Measurements from ENCODE around the gene ACTRT2. TPM values are rescaled to one million over a fixed set of nuclear protein-coding genes. Genes with fewer than 3 reads are reported as not detected.

The ACTRT2 gene
- total RNA-seq, 1 donor from 2014 or later, result not detected

DNA sequence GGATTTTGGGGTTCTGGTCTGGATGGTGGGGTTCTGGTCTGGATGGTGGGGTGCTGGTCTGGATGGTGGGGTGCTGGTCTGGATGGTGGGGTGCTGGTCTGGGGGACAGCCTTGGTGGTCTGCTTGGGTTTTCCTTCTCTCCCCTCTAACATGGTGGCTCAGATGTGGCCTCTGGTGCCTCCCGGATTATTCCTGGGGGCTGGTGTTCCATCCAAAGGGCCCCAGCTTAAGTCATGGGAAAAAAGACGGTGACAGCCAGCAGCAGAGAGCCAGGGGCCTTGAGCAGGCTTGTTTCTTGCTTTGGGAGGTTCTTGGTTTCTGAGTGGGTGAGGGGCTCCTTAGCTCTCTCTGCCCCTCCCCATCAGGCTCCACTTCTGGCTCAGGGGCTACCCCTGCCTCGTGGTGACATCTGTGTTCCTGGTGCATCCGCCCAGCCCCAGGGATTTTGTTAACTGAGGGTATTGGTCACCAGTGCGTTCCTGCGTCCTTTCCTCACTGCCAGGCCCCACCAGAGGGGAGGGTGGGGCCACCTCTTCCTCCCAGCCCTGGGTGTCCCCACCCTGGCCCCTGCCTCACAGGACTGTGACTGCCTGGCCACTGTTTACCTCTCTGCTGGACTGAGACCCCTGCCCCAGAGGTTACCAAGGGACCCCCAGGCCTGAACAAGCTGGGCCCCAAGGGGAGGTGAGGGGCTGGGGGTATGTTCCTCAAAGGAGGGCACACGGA lies 43.2 kb upstream of the ACTRT2 start:
- Histone ChIP-seq H3K9me3 (ENCODE audit: control insufficient read depth in 3 of 3, low read length in 3 of 3) (no peaks in the 10 kb centered on the region), H3K27me3 (ENCODE audit: control insufficient read depth in 3 of 3, insufficient read depth in 3 of 3, low read length in 3 of 3) (peaks cover 12 to 38% (median 36%) of the 10 kb centered on the region in 3 donors), H3K4me3 (ENCODE audit: low read length in 3 of 3) (no peak overlapping the region), H3K27ac (ENCODE audit: low read depth, low read length) (no peak overlapping the region), H3K36me3 (ENCODE audit: control insufficient read depth in 3 of 3, insufficient read depth in 3 of 3, low read length in 3 of 3) (no peaks in the 10 kb centered on the region), H3K4me1 (ENCODE audit: control insufficient read depth in 3 of 3, insufficient read depth in 3 of 3, low read length in 3 of 3) (no peaks in the 10 kb centered on the region), H3K9ac (ENCODE audit: low read depth in 1 of 3, low read length in 3 of 3) (no peak overlapping the region)

DNA sequence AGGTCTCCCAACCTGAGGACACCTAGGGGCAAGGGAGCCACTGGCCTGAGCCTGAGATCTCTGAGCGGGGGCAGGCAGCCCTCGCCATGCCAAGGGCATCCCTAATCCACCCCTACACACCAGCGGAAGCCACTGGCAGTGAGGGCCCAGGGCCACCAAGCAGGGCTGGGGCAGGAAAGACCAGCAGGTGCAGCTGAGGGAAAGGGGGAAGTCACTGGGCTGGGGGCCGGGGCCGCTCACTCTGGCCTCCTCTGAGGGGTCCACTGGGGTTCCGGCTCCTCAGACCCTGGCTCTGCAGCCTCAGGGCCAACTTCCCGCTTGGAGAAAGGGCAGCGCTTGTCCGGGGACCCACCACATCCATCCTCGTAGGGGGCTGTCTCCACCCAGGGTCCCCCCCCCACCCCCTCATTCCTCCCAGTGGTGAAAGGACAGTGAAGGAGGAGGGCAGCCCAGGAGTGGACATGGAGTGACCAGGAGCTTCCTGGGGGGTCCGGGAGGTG lies 42.5 kb upstream of the ACTRT2 start:
- H3K9ac ChIP-seq (ENCODE audit: low read depth in 1 of 3, low read length in 3 of 3), result no peak overlapping the region
- no peaks in the 10 kb centered on the region for H3K4me1 ChIP-seq (ENCODE audit: control insufficient read depth in 3 of 3, insufficient read depth in 3 of 3, low read length in 3 of 3)
- H3K27me3 ChIP-seq (ENCODE audit: control insufficient read depth in 3 of 3, insufficient read depth in 3 of 3, low read length in 3 of 3), result peaks cover 9 to 44% (median 30%) of the 10 kb centered on the region in 3 donors
- no peaks in the 10 kb centered on the region for H3K36me3 ChIP-seq (ENCODE audit: control insufficient read depth in 3 of 3, insufficient read depth in 3 of 3, low read length in 3 of 3)
- H3K27ac ChIP-seq (ENCODE audit: low read depth, low read length), result no peak overlapping the region
- no peaks in the 10 kb centered on the region for H3K9me3 ChIP-seq (ENCODE audit: control insufficient read depth in 3 of 3, low read length in 3 of 3)
- H3K4me3 ChIP-seq (ENCODE audit: low read length in 3 of 3), result no peak overlapping the region

DNA sequence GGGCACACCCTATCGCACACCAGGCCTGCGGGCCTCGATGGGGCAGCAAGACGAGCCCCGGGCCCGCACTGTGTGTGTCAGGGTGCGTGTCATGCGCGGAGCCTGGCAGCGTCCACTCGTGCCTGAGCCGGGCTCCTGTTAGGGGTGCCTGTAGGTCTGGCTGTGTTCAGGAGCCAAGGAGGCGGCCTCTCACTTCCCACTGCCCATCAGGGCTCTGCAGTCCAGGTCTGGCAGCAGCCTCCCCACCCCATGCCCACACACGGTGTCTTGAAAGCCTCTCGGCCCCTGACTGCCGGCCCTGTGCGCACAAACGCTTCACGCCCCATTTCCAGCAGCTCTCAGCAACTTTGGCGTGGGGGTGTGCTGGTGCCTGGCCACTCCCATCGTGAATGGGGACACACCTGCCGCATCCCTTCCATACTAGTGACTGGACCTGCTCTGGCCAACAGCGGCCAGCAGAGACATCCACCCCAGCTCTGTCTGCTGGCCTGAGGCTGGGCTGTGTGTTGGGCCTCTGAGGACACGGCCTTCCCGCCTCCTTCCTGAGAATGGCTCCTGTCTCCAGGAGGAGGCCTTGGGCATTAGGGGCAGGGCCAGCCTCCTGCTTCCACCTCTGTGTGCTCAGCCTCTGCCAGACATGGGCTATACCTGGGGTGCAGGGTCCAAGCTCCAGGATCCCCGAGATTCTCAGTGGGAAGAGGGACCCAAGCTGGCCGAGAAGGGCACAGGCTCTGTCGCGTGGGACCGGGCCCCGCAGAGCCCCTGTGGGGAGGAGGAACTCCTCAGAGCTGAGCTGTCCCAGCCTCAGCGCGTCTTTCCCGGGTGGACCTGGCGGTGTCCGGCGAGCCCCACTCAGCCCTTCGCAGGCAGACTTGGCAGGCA lies 41.8 kb upstream of the ACTRT2 start:
- H3K27me3 ChIP-seq (ENCODE audit: control insufficient read depth in 3 of 3, insufficient read depth in 3 of 3, low read length in 3 of 3), result peaks cover 10 to 43% (median 28%) of the 10 kb centered on the region in 3 donors
- H3K9me3 ChIP-seq (ENCODE audit: control insufficient read depth in 3 of 3, low read length in 3 of 3), result no peaks in the 10 kb centered on the region
- H3K27ac ChIP-seq (ENCODE audit: low read depth, low read length), result no peak overlapping the region
- no peaks in the 10 kb centered on the region for H3K4me1 ChIP-seq (ENCODE audit: control insufficient read depth in 3 of 3, insufficient read depth in 3 of 3, low read length in 3 of 3)
- no peaks in the 10 kb centered on the region for H3K36me3 ChIP-seq (ENCODE audit: control insufficient read depth in 3 of 3, insufficient read depth in 3 of 3, low read length in 3 of 3)
- H3K9ac ChIP-seq (ENCODE audit: low read depth in 1 of 3, low read length in 3 of 3), result no peak overlapping the region
- no peak overlapping the region for H3K4me3 ChIP-seq (ENCODE audit: low read length in 3 of 3)

DNA sequence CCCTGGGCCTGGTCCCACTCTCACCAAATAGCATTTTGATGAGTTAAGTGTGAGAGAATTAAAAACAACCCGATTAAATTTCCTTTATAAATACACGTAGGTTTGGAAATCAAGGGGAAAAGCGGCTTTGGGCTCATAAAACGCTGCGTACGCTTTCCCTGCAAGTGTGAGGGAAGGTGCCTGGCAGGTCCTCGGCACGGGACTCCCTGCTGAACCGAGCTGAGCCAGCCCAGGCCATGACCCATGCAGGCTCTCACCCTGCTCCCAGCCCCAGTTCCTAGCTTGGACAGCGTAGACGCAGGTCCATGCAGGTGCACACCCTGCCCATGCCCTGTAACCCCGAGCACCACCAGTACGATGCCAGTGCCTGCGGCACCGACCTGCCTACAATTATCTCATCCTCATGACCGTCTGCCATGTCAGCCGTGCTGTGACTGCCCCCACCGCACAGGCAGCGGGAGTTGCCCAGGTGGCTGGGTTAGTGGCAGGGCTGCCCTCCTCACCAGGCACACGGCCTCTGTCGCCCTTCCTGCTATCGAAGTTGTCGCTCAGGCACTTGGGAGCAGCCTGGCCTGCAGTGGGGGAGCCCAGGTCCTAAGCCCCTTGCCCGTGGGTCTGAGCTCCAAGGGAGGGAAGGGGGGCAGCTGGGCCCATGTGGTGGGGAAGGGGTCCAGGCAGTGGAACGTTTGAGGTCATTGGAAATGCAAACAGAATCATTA lies 41.0 kb upstream of the ACTRT2 start:
- no peak overlapping the region for H3K9ac ChIP-seq (ENCODE audit: low read depth in 1 of 3, low read length in 3 of 3)
- H3K9me3 ChIP-seq (ENCODE audit: control insufficient read depth in 3 of 3, low read length in 3 of 3), result no peaks in the 10 kb centered on the region
- H3K27me3 ChIP-seq (ENCODE audit: control insufficient read depth in 3 of 3, insufficient read depth in 3 of 3, low read length in 3 of 3), result peaks cover 16 to 44% (median 36%) of the 10 kb centered on the region in 3 donors
- H3K27ac ChIP-seq (ENCODE audit: low read depth, low read length), result no peak overlapping the region
- H3K36me3 ChIP-seq (ENCODE audit: control insufficient read depth in 3 of 3, insufficient read depth in 3 of 3, low read length in 3 of 3), result no peaks in the 10 kb centered on the region
- H3K4me3 ChIP-seq (ENCODE audit: low read length in 3 of 3), result no peak overlapping the region
- no peaks in the 10 kb centered on the region for H3K4me1 ChIP-seq (ENCODE audit: control insufficient read depth in 3 of 3, insufficient read depth in 3 of 3, low read length in 3 of 3)

DNA sequence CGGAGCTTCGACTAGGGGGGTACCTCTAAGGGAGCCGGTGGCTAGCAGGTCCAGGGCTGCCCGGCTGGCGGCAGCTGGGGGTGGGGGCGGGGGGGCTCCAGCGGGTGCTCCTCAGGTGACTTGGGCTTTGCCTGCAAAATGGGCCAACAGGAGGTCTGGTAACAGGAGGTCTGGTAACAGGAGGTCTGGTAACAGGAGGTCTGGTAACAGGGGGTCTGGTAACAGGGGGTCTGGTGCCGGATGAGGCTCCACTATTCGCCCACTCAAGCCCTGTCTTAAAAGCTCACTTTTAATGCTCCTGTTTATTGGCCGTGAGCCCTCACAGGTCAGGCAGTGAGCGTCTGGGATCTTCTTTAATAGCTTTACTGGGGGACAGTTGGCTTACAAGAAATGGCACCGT lies 40.4 kb upstream of the ACTRT2 start:
- Histone ChIP-seq H3K27me3 (ENCODE audit: control insufficient read depth in 3 of 3, insufficient read depth in 3 of 3, low read length in 3 of 3) (peaks cover 16 to 44% (median 34%) of the 10 kb centered on the region in 3 donors), H3K36me3 (ENCODE audit: control insufficient read depth in 3 of 3, insufficient read depth in 3 of 3, low read length in 3 of 3) (no peaks in the 10 kb centered on the region)

DNA sequence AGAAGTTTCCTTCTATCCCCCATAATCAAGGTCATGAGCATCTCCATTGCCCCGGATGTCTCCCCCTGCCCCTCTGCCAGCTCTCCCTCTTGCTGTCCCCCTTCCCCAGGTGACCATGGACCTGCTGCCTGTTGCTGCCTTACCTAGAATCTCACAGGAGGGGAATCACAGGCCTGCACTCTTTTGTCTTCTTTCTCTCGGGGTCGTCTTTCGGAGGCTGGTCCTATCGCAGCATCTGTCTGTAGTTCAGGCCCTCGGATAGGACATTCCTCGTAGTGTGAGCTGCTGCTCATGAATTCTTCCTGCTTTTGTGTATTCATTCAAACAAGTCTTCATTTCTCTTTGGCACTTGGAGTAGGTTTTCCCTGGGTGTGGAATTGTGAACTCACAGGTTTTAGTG lies 39.9 kb upstream of the ACTRT2 start:
- H3K36me3 ChIP-seq (ENCODE audit: control insufficient read depth in 3 of 3, insufficient read depth in 3 of 3, low read length in 3 of 3), result no peaks in the 10 kb centered on the region
- peaks cover 16 to 44% (median 34%) of the 10 kb centered on the region in 3 donors for H3K27me3 ChIP-seq (ENCODE audit: control insufficient read depth in 3 of 3, insufficient read depth in 3 of 3, low read length in 3 of 3)
- no peaks in the 10 kb centered on the region for H3K4me1 ChIP-seq (ENCODE audit: control insufficient read depth in 3 of 3, insufficient read depth in 3 of 3, low read length in 3 of 3)

More for the DNA sequence above, 40.4 kb upstream of the ACTRT2 start:
- H3K9me3 ChIP-seq (ENCODE audit: control insufficient read depth in 3 of 3, low read length in 3 of 3), result no peaks in the 10 kb centered on the region
- H3K9ac ChIP-seq (ENCODE audit: low read depth in 1 of 3, low read length in 3 of 3), result no peak overlapping the region
- H3K4me1 ChIP-seq (ENCODE audit: control insufficient read depth in 3 of 3, insufficient read depth in 3 of 3, low read length in 3 of 3), result no peaks in the 10 kb centered on the region
- no peak overlapping the region for H3K27ac ChIP-seq (ENCODE audit: low read depth, low read length)
- no peak overlapping the region for H3K4me3 ChIP-seq (ENCODE audit: low read length in 3 of 3)

DNA sequence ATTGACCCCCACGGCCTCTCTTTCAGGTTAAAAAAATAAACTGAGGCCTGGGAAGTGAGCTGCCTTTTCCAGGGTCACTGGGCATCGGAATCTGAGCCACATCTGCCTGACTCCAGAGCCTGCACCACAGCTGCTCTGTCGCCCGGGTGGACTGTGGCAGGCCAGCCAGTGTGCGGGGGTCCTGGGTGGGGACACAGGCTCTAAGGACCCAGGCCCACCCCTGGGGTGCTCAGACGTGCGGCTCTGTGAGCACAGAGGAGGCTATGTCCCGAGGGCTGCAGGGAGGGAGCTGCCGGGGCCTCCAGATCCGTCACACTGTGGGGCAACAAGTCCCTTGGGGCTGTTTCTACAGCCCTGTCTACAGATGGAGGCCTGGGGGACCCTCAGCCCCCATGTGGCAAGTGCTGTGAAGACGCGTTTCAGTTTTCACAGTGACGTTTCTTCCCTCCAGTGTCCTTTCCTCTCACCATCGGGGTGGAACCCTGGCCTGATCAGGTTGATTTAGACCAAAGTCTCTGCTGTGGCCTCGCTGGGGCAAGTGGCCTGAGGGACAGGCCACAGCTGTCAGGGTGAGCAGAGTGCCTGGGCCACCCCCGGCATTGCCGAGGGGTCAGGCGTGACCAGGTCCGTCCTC lies 39.2 kb upstream of the ACTRT2 start:
- Histone ChIP-seq H3K36me3 (ENCODE audit: control insufficient read depth in 3 of 3, insufficient read depth in 3 of 3, low read length in 3 of 3) (no peaks in the 10 kb centered on the region), H3K4me1 (ENCODE audit: control insufficient read depth in 3 of 3, insufficient read depth in 3 of 3, low read length in 3 of 3) (no peaks in the 10 kb centered on the region), H3K4me3 (ENCODE audit: low read length in 3 of 3) (no peak overlapping the region), H3K27ac (ENCODE audit: low read depth, low read length) (no peak overlapping the region), H3K9ac (ENCODE audit: low read depth in 1 of 3, low read length in 3 of 3) (no peak overlapping the region), H3K9me3 (ENCODE audit: control insufficient read depth in 3 of 3, low read length in 3 of 3) (no peaks in the 10 kb centered on the region), H3K27me3 (ENCODE audit: control insufficient read depth in 3 of 3, insufficient read depth in 3 of 3, low read length in 3 of 3) (peaks cover 16 to 51% (median 36%) of the 10 kb centered on the region in 3 donors)

More for the DNA sequence above, 39.9 kb upstream of the ACTRT2 start:
- Histone ChIP-seq H3K9me3 (ENCODE audit: control insufficient read depth in 3 of 3, low read length in 3 of 3) (no peaks in the 10 kb centered on the region), H3K27ac (ENCODE audit: low read depth, low read length) (no peak overlapping the region), H3K9ac (ENCODE audit: low read depth in 1 of 3, low read length in 3 of 3) (no peak overlapping the region), H3K4me3 (ENCODE audit: low read length in 3 of 3) (no peak overlapping the region)

DNA sequence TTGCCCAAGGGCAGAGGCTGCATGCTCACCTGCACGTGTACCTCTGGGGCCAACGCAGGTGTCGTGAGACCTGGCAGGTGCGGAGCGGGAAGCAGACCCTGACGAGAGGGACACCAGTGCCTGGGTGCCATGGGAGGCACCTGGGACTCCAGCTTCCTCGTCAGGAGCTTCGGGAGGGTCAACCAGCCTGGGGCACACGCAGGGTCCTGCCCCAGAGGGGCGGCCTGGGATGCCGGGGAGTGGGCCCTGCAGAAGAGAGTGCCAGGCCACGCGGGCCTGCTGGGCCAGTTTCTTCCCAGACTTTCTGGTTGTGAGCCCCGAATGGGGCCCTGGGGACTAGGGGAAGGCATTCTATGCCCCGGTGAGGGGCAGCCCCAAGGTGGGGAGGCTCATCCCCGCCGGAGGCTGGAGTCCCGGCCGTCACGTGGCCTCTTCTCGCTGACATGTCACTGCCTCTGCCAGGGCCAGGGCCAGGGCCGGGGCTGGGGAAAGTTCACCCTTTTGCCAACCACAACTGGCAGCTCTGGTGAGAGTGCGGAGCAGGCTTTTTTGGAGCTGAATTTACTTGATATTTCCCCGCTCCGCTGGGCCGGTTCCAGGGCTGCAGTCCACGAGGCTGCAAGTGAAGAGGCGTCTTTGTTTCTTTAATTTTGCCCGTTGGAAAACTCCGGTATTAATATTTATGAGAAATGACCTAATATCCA lies 38.5 kb upstream of the ACTRT2 start:
- Histone ChIP-seq H3K4me1 (ENCODE audit: control insufficient read depth in 3 of 3, insufficient read depth in 3 of 3, low read length in 3 of 3) (no peaks in the 10 kb centered on the region), H3K4me3 (ENCODE audit: low read length in 3 of 3) (no peak overlapping the region), H3K36me3 (ENCODE audit: control insufficient read depth in 3 of 3, insufficient read depth in 3 of 3, low read length in 3 of 3) (no peaks in the 10 kb centered on the region), H3K27me3 (ENCODE audit: control insufficient read depth in 3 of 3, insufficient read depth in 3 of 3, low read length in 3 of 3) (peaks cover 16 to 57% (median 36%) of the 10 kb centered on the region in 3 donors), H3K27ac (ENCODE audit: low read depth, low read length) (no peak overlapping the region), H3K9me3 (ENCODE audit: control insufficient read depth in 3 of 3, low read length in 3 of 3) (no peaks in the 10 kb centered on the region), H3K9ac (ENCODE audit: low read depth in 1 of 3, low read length in 3 of 3) (no peak overlapping the region)

DNA sequence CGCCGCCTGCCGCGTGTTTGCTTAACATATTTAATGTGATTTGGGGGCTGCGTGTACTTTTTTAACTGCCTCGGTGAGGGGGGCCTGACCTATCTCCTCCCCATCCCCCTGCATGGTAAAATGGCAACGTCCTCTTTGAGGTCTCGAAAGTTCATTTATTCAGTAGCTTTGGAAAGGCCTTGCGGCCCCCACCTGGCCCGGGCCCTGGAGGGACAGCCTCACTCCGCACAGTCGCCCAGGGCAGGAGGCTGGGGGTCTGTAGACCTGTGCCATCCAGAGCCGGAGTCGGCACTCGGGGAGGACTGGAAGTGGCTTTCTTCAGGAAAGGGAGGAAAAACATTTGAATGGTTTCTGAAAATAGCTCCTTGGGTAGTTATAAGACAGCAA lies 38.0 kb upstream of the ACTRT2 start:
- H3K27me3 ChIP-seq (ENCODE audit: control insufficient read depth in 3 of 3, insufficient read depth in 3 of 3, low read length in 3 of 3), result peaks cover 18 to 58% (median 35%) of the 10 kb centered on the region in 3 donors
- H3K4me3 ChIP-seq (ENCODE audit: low read length in 3 of 3), result no peak overlapping the region
- H3K9me3 ChIP-seq (ENCODE audit: control insufficient read depth in 3 of 3, low read length in 3 of 3), result no peaks in the 10 kb centered on the region
- H3K4me1 ChIP-seq (ENCODE audit: control insufficient read depth in 3 of 3, insufficient read depth in 3 of 3, low read length in 3 of 3), result no peaks in the 10 kb centered on the region
- H3K27ac ChIP-seq (ENCODE audit: low read depth, low read length), result no peak overlapping the region
- no peaks in the 10 kb centered on the region for H3K36me3 ChIP-seq (ENCODE audit: control insufficient read depth in 3 of 3, insufficient read depth in 3 of 3, low read length in 3 of 3)
- no peak overlapping the region for H3K9ac ChIP-seq (ENCODE audit: low read depth in 1 of 3, low read length in 3 of 3)

Data from skeletal muscle tissue (tissue), 4 donors.